ENCODE data around the gene TOP1.

TOP1 gene

DNA sequence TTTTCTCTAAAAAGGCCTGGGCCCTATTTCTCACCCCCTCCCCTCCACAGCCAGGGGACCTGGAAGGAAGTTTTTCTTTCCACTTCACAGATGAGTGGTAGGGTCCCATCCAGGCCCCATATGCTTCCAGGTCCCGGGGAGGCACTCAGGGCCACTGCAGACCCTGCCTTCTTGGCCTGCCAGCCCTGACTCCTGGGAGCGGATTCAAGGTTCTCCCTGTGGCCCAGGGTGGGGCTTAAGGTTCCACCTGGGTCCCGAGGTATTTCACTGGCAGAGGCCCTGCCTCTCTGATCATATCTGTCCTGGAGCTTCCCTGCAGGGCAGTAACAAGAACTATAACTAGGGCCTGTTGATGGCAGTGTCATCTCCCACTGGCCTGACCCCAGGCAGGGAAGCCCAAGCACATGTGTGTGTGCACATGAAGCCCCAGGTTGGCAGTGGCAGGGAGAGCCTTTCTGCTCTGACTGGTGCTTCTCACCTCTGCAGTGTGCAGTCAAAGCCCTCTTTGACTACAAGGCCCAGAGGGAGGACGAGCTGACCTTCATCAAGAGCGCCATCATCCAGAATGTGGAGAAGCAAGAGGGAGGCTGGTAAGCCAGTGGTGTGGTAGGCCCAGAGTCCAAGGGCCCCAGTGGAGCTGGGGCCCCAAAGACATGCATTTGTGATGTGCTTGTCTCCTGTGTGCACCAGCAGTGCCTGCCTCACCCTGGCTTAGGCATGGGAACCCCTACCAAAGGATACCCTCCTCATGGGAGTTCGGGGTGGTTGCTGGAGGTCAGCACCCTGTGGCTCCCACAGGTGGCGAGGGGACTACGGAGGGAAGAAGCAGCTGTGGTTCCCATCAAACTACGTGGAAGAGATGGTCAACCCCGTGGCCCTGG is 139.9 kb downstream of the TOP1 start:
- DNase-seq (ENCODE audit: low spot score), result no peak

GRCh38 chr20:41169162-41169690 is 140.6 kb downstream of the TOP1 start:
- no peak for DNase-seq (ENCODE audit: low spot score)

DNA sequence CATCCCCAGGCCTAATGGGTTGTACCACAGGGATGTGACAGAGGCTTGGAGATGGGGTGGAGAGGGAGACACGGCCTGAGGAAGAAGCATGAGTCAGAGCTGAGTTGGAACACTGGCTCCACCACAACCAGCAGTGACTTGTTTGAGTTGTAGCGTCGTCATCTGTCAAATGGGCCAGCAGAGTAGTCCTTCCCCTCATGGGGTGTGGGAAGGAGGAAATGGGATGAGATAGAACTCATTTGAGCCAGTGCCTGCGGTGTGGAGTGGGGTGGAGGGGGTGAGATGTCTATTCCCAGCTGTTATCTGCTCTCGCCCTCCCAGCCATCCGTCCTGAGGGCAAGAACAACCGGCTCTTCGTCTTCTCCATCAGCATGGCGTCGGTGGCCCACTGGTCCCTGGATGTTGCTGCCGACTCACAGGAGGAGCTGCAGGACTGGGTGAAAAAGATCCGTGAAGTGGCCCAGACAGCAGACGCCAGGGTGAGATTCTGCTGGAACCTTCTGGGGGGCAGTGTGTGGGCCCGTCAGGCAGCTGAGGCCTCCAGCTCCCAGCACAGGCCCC is 141.2 kb downstream of the TOP1 start:
- no peak for DNase-seq (ENCODE audit: low spot score)

GRCh38 chr20:41170386-41171105 is 141.9 kb downstream of the TOP1 start:
- no peak for DNase-seq (ENCODE audit: low spot score)

DNA sequence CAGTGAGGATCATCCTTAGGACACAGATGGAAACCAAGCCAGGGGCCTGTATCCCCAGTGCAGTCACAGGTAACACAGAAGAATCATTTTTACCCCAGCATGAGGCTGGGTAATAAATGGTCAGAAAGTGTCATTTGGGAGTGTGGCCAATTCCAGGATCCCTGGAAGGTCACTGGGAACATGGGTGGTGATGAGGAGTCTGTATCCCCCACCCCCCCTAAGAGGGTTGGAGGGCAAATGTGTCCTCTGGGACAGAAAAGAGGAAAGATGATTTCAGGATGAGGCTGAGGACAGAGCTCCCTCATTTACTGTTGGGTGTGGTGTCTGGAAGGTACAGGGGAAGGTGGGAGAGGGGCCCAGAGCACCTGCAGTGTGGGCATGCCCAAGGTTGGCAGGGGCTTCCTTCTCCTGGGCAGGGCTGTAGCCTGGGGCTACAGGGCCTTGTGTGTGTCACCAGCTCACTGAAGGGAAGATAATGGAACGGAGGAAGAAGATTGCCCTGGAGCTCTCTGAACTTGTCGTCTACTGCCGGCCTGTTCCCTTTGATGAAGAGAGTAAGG is 143.2 kb downstream of the TOP1 start:
- no peak for DNase-seq (ENCODE audit: low spot score)

GRCh38 chr20:41172296-41173140 is 143.9 kb downstream of the TOP1 start:
- no peak for DNase-seq (ENCODE audit: low spot score)

- DNase-seq (ENCODE audit: low spot score), result peak; percentile 63
These were observed 144.6 kb downstream of the TOP1 start for GRCh38 chr20:41173161-41173721.

GRCh38 chr20:41173791-41174341 is 145.2 kb downstream of the TOP1 start:
- no peak for DNase-seq (ENCODE audit: low spot score)

Data from NAMALWA (cell line).